Epidermal melanocyte (primary cell): Measurements from ENCODE around the gene UCK1.

Source experiments
- DNase-seq: peaks from one replicate; pipeline ENCODE4 v3.0.0; 2011; ENCODE audit warnings: low spot score; ENCODE audit not compliant: insufficient read length

The UCK1 gene

GRCh38 chr9:131477367-131477766 is 53.7 kb downstream of the UCK1 start:
- DNase-seq: no peak

- no peak for DNase-seq
Observed at GRCh38 chr9:131476777-131477345, 54.2 kb downstream of the UCK1 start.

- no peak for DNase-seq
Observed at GRCh38 chr9:131475956-131476776, 54.9 kb downstream of the UCK1 start.

- no peak for DNase-seq
Observed at GRCh38 chr9:131475111-131475955, 55.7 kb downstream of the UCK1 start.

- no peak for DNase-seq
Observed at GRCh38 chr9:131474711-131475110, 56.4 kb downstream of the UCK1 start.

GRCh38 chr9:131473891-131474290 is 57.2 kb downstream of the UCK1 start:
- DNase-seq: no peak
